IPS-NIHi11 (cell line): ENCODE data around the gene FKBP1B.
"Not testable (repeated sequence)": the region's sequence is repeated elsewhere in the genome, so short reads cannot be mapped to it uniquely, and the experiment has no call there.

Experiments used
- DNase-seq: peaks from one replicate; pipeline ENCODE4 v3.0.0; 2012; ENCODE audit warnings: mixed read lengths, low spot score

The FKBP1B gene

GRCh38 chr2:24022975-24023575 is 26.5 kb upstream of the FKBP1B start:
- no peak for DNase-seq

DNA sequence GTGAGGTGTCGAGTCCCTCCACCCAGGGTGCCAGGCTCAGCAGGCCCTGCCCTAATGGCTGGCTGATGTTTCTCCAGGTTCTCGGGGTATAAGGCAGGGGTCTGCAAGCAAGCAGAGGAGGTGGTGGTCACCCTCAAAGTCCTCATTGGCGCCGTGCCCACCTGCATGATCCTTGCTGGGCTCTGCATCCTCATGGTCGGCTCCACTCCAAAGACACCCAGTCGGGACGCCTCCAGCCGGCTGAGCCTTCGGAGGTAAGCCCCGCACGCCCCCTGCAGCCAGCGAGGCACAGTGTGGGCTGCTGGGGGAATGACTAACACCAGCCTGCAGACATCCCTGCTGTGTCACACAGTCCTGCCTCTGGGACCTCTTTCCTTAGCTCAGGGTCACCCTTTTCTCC is 25.5 kb upstream of the FKBP1B start:
- DNase-seq: no peak

DNA sequence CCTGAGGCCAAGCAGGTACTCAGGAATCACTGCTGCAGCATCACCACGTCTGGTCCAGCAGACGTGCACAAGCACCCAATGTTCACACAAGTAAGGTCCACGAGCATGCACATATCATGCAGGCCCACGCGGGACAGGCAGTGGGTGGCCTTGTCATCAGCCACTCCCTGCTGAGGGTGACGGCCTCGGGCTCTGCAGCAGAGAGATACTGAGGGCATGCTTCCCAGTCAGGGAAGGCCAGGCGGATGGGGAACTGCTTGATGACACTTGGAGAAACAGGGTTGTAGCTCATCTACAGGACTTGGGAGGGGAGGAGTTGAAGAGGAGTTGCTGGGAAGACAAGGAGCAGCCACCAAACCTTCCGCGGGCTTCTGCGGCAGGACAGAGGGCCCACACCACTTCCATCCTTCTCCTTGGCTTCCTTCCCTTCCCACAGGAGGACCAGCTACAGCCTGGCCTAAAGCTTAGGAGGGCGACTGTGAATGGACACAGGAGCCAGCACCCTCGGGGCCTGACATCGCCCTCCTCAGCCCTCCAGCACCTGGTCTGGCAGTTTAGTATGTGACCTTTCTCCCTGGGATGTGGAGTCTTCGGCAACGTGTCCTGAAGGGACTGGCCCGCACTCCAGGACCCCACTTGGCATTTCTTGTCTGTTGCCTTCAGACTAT is 24.4 kb upstream of the FKBP1B start:
- no peak for DNase-seq

- DNase-seq: peak; percentile 29
Observed at GRCh38 chr2:24026233-24026632, 23.3 kb upstream of the FKBP1B start.

- DNase-seq: no peak
Observed at GRCh38 chr2:24038786-24039499, 10.6 kb upstream of the FKBP1B start.

- DNase-seq: no peak
Observed at GRCh38 chr2:24040511-24040910, 9.0 kb upstream of the FKBP1B start.

GRCh38 chr2:24043133-24043532 is 6.4 kb upstream of the FKBP1B start:
- DNase-seq: not testable (repeated sequence)

DNA sequence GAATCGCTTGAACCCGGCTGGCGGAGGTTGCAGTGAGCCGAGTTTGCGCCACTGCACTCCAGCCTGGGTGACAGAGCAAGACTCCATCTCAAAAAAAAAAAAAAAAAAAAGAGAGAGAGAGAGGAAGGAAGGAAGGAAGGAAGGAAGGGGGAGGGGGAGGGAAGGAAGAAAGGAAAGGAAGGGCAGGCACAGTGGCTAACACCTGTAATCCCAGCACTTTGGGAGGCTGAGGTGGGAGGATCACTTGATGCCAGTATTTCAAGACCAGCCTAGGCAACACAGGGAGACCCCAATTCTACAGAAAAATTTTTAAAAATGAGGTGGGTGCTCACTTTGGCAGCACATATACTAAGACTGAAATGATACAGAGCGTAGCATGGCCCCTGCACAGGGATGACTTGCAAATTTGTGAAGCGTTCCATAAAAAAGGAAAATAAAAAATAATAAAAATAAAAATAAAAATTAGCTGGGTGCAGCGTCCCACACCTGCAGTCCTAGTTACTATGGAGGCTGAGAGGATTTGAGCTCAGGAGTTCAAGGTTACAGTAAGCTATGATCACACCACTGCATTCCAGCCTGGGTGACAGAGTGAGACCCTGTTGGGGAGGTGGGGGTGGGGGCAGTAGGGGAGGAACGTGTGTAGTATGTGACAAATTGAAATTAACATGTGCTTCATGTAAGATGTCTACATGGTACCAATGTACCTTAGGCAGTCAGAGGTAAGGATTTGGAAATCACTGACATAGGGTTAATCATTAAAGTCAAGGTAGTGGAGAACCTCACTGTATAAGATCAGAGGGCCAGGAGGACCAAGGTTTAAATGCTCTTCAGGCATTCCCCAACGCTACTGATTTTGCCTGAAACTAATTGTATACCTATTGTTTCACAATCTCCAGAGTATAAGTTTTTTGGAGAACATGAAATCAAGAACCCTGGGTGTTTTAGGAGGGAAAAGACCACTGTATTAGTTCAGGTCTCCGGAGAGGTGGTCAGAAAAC is 3.7 kb upstream of the FKBP1B start:
- no peak for DNase-seq

- DNase-seq: no peak
Observed at GRCh38 chr2:24046599-24046929, 3.0 kb upstream of the FKBP1B start.

DNA sequence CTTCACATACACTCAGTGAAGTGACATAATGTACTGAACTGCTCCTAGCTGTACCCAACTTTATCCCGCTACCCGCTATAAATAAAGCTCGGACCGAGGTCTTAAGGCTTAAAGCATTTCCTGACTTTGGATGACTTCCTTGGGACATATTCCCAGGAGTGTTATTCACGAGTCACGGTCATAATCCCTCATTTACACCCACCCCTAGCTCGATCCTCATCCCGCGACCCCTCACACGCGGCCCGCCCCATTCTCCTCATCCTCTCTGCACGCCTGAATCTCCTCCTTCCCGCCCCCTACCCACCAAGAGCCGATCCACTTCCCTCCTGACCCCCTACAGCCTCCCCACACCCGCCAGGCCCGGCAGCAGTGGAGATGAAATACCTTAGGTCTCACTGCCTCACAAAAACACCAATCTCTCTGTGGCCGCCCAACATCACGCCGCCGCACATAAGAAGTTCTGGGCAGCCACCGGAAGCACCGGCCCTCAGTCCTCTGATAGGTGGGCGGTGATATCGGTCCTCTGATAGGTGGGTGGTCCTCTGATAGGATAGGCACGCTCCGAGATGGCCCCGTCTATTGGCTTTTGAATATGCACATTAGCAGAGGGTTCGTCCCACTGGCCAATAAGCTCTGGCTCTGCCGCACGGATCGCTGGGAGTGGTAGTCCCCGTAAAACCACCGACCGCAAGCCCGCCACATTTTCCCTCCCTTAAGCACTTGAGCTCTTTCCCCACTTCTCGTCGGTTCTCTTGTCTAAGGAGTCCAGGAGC is 2.4 kb upstream of the FKBP1B start, which contains the start of gene WDCP:
WDCP (minus strand) TSS at position 462 of the 773 bp plus-strand sequence. CDS start 7,897 bp downstream, outside the sequence.
- peak; percentile 91 for DNase-seq

DNA sequence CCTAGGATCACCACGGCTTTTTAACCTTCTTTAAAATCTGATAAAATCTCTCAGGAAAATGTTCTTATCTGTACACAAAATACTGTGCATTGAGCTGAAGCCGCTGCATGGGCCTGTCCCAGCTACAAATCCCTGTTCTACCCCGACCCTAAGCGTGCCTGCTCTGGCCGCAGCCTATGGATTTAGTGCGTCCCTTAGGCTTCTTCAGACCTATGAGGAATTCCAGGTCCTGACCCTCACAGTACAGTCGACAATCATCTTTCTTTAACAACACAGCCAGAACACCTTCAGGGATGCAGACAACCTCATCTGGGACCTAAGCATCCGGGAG is 1.9 kb upstream of the FKBP1B start:
- DNase-seq: no peak

DNA sequence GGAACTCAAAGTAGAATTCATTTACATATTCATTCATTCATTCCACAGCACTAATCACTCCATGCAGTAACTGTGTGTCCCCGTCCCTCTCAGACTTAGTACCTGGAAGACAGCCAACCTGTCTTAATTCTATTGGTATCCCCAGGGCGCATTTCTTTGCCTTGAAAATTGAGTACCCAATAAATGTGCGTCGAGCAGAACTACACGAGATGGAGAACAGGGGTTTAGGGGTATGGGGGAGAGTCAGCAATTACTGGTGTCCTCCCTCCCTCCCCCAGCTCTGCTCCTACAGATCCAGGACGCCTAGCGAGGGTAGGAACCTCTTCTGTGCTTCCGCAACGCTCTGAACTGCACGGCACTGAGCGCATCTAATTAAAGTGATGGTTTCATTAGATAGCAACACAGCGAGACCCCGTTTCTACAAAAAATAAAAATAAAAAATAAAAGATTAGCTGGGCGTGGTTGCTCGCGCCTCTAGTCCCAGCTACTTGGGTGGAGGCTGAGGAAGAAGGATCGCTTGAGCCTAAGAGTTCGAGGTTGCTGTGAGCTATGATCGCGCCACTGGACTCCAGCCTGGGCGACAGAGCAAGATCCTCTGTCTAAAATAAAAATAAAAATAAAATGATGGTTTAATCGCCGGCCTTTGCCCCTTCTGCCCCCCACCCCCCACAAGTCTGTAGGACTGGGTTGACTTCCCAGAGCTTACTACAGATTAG is 614 bp upstream of the FKBP1B start:
- no peak for DNase-seq

DNA sequence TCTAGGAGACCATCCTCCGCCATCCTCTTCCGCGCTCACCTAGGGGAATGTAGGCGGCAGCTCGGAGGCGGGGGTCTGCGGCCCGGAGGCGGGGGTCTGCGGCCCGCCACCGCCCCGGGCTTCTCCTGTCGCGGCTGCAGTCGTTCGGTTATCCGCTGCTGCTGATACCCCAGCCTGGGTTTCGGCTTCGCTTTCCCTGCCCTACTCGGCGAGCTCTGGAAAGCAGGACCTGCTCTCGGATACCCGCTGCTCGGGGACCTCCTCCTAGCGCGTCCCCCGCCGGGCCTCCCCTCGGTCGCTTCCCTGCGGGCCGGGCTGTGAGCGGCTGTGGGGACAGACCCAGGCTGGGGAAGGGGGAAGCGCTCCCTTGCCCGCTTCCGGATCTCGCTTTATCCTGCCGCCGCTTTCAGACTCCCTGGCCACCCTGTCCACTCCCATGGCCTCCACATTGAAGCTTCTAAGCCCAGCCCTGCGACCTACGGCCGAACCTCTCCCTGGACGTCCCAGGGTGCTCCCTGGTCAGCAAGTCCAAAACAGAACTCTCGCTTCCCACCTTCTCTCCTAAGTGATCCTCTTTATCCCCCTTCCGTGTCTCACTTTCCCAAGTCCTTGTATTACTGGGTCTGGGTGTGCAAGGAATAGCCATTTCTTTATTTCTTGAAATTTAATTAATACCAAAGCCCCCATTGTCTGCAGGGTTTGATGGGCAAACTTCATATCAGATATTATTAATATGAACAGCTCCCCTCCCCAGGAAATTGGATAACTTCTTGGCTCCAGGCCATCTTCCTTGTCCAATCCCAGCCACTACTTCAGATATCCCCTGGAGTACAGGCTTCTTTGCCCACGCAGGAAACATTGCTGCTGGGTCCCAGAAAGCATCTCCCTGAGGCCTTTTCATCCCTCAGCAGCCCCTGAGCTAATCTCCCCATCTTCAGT is 769 bp downstream of the FKBP1B start:
- DNase-seq: peak; percentile 39

GRCh38 chr2:24051833-24052232 is 2.3 kb downstream of the FKBP1B start:
- DNase-seq: no peak

- no peak for DNase-seq
Observed at GRCh38 chr2:24052951-24053350, 3.4 kb downstream of the FKBP1B start.

DNA sequence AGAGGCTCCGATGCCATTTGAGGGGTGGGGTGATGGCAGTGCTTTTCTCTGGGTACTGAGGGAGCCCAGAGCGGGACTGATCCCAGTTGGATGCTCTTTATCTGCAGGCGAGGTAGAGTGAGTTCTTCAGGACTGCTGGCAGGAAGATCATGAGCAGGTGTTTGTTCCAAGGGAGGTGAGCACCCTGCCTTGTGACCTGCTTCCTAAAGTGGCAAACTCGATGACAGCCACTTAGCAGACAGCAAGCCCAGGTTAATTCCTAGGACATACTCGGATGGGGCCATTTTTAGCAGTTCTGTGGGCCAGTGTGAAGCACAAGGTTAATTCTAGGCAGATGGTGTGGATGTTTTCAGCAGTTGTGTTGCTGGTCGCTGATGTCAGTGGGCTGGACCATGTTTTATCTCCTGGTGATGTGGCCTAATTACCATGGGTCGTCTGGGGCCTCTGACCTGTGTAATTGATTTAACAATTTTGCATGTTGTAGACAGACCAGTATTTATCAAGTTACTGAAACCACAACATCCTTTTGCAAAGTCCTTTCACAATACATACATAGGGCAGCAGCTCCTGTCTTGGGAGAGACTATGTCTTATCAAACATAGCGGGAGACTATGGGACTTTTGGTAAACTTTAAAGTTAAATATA is 4.9 kb downstream of the FKBP1B start:
- no peak for DNase-seq

GRCh38 chr2:24055750-24056149 is 6.2 kb downstream of the FKBP1B start:
- no peak for DNase-seq

- no peak for DNase-seq
Observed at GRCh38 chr2:24058564-24059271, 9.2 kb downstream of the FKBP1B start.

DNA sequence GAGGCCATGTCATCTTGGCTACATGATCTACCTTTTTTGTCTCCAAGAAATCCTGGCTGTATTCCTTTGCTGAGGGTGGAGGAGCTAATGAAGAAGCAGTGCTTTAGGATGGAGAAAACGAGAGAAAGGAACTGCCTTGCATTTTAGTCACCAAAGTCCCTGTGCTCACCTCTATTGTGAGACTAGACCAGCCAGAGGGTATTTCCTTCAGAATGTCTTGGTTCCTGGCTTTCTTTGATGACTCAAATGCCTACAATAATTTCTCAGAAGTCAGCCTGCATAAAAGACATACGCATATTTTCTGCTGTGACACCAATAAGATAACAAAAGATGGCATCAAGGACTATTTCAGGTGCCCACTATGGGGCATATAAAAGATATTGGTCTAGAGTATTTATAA is 15.8 kb downstream of the FKBP1B start:
- DNase-seq: no peak
